K562 (cell line): ENCODE data around the gene CST1. TPM values are rescaled to one million over a fixed set of nuclear protein-coding genes. Genes with fewer than 3 reads are reported as not detected.

ENCODE experiments used
- ATAC-seq: fragments of 200-7000 bp; cut with Tn5 transposase; 3 replicates; pipeline ENCODE4 v1.9.1; 2020; ENCODE audit warnings: moderate library complexity
- BruUV-seq: library from RNA; stranded (reverse); fragments of 400-500 nt; replicated peaks from 2 replicates; lab custom pipeline; 2021; lab: Mats Ljungman, UMichigan
- CTCF ChIA-PET: fragments of 300-600 bp; formaldehyde crosslinking; extraction: SDS; loops from one replicate; lab custom pipeline; 2021; ENCODE audit warnings: low intra/inter-chr PET ratio; lab: Yijun Ruan, JAX
- POLR2A ChIA-PET: fragments of 300-600, 350-650 bp; sonication (Branson Sonifier 250); formaldehyde crosslinking; extraction: SDS; loops from one replicate; lab custom pipeline; 2021; ENCODE audit warnings: antibody characterized with exemption, inconsistent platforms; lab: Yijun Ruan, JAX
- DNase-seq, 4 experiments: peaks; one replicate each; pipeline versions ENCODE4 v3.0.0 to v3.0.0-alpha.2; 2011 to 2018; ENCODE audit warnings: low spot score in 3 of 4, mixed read lengths in 3 of 4; ENCODE audit errors: extremely low read depth in 1 of 4
- FAIRE-seq: peaks from 2 replicates; lab custom pipeline; 2011; peaks lifted over from hg19 to GRCh38; lab: Jason Lieb, UNC
- H2AFZ ChIP-seq: 2 replicates; pipeline ENCODE4 v1.6.0; 2011; ENCODE audit warnings: low read depth, low read length, control low read depth, inconsistent platforms
- H3K27ac ChIP-seq: fragments of 200-600 bp; 3 replicates; pipeline ENCODE4 v1.8.0; 2011; ENCODE audit warnings: low read depth, mild to moderate bottlenecking, control low read depth, inconsistent platforms, low read length, moderate library complexity, mixed read lengths; ENCODE audit errors: extremely low read depth
- H3K27me3 ChIP-seq, 2 experiments: fragments of 300-600 bp in 1 of 2; 2 replicates in 1 of 2; 3 replicates in 1 of 2; pipeline versions ENCODE4 v1.6.0 to v1.8.0; 2011; ENCODE audit warnings: inconsistent platforms in 2 of 2, low read length in 2 of 2, mild to moderate bottlenecking in 1 of 2, mixed read lengths in 1 of 2, moderate library complexity in 1 of 2; ENCODE audit not compliant: control insufficient read depth in 2 of 2, insufficient read depth in 2 of 2
- H3K36me3 ChIP-seq: fragments of 300-600 bp; 3 replicates; pipeline ENCODE4 v1.8.0; 2011; ENCODE audit warnings: mild to moderate bottlenecking, low read length, inconsistent platforms; ENCODE audit not compliant: control insufficient read depth, insufficient read depth
- H3K4me1 ChIP-seq, 2 experiments: fragments of 200-600 bp in 1 of 2; replicated peaks in 1 of 2; 2 replicates in 1 of 2; 3 replicates in 1 of 2; pipeline versions ENCODE4 v1.5.1 to v1.8.0; 2011; ENCODE audit warnings: inconsistent platforms in 2 of 2, low read length in 2 of 2, mild to moderate bottlenecking in 1 of 2, mixed read lengths in 1 of 2, moderate library complexity in 1 of 2; ENCODE audit not compliant: control insufficient read depth in 2 of 2, insufficient read depth in 2 of 2
- H3K4me2 ChIP-seq: 2 replicates; pipeline ENCODE4 v1.6.1; 2011; ENCODE audit warnings: low read length, control low read depth, inconsistent platforms, mixed read lengths; ENCODE audit not compliant: insufficient read depth
- H3K4me3 ChIP-seq: fragments of 200-600 bp; sonication (generic), shearing (Covaris generic); 2 replicates; pipeline ENCODE4 v1.5.1; 2016; ENCODE audit warnings: control low read depth, inconsistent platforms
- H3K79me2 ChIP-seq: fragments of 200-600 bp; 3 replicates; pipeline ENCODE4 v1.8.0; 2011; ENCODE audit warnings: low read length, inconsistent platforms; ENCODE audit not compliant: control insufficient read depth, insufficient read depth
- H3K9ac ChIP-seq, 2 experiments: 2 replicates each; pipeline versions ENCODE4 v1.6.0 to v1.6.1; 2011; ENCODE audit warnings: low read depth in 2 of 2, low read length in 2 of 2, control low read depth in 1 of 2, inconsistent platforms in 1 of 2, mild to moderate bottlenecking in 1 of 2, mixed read lengths in 1 of 2; ENCODE audit not compliant: insufficient read depth in 1 of 2
- H3K9me1 ChIP-seq: one replicate; pipeline ENCODE4 v1.6.0; 2011; ENCODE audit warnings: inconsistent platforms, mild to moderate bottlenecking, low read length, moderate library complexity; ENCODE audit not compliant: control insufficient read depth, insufficient read depth
- H3K9me3 ChIP-seq: replicated peaks from 2 replicates; pipeline ENCODE4 v1.5.1; 2011; ENCODE audit warnings: low read depth, low read length, inconsistent platforms; ENCODE audit not compliant: control insufficient read depth, insufficient read depth
- H4K20me1 ChIP-seq: replicated peaks from 2 replicates; pipeline ENCODE4 v1.6.1; 2011; ENCODE audit warnings: low read length, inconsistent platforms, mixed read lengths; ENCODE audit not compliant: control insufficient read depth, insufficient read depth
- DIDO1 ChIP-seq: fragments of 450-650 bp; IDR thresholded peaks from 2 replicates; pipeline ENCODE4 v1.6.1; 2016; ENCODE audit warnings: low read depth, missing biosample characterization, missing genetic modification characterization
- NFIC ChIP-seq: fragments of 450-650 bp; IDR thresholded peaks from 2 replicates; pipeline ENCODE4 v1.6.1; 2017; ENCODE audit warnings: mild to moderate bottlenecking, inconsistent platforms
- RBM17 ChIP-seq: fragments of 200-400 bp; formaldehyde crosslinking; IDR thresholded peaks from 2 replicates; pipeline ENCODE4 v1.6.1; 2017; ENCODE audit warnings: low read depth, mild to moderate bottlenecking, low read length, borderline replicate concordance
- SMARCA4 ChIP-seq: fragments of 450-650 bp; IDR thresholded peaks from 2 replicates; pipeline ENCODE4 v1.6.1; 2016
- SRSF7 ChIP-seq: fragments of 200-400 bp; formaldehyde crosslinking; optimal IDR thresholded peaks from 2 replicates; pipeline ENCODE3; 2017; ENCODE audit warnings: mild to moderate bottlenecking, low read depth, low read length
- TCF7L2 ChIP-seq: fragments of 150-350 bp; IDR thresholded peaks from 2 replicates; pipeline ENCODE4 v1.6.1; 2016; ENCODE audit warnings: low read depth, mild to moderate bottlenecking, low read length, moderate library complexity
- WGBS: fragments of 100-300 bp; shearing (Covaris generic); methylation state at CpG from one replicate; pipeline ENCODE4 v1.1.6; 2016; ENCODE audit warnings: low coverage, mixed read lengths; ENCODE audit not compliant: insufficient coverage; ENCODE audit errors: missing lambda C conversion rate; 5-methylcytosine and 5-hydroxymethylcytosine counted together
- in situ Hi-C: fragments of 300-500 bp; cut with MboI; formaldehyde crosslinking; loops from 4 replicates; pipeline ENCODE4 v1.15.0; 2018; ENCODE audit warnings: inconsistent platforms, mixed read lengths
- intact Hi-C: fragments of 100-400 bp; cut with micrococcal nuclease; formaldehyde crosslinking; loops from 2 replicates; pipeline ENCODE4 v1.14.2; 2022
- polyA plus RNA-seq, 8 experiments: library from polyadenylated mRNA; depleted of rRNA in 4 of 8; stranded (reverse) in 5 of 8; unstranded in 3 of 8; fragments of >200 nt; fragmentation: Nextera tagmentation in 2 of 8; fragmentation: Illumina TruSeq in 1 of 8; extraction: Ambion mirVana in 2 of 8; extraction: Trizol in 1 of 8; gene quantifications; 2 replicates each; pipeline versions ENCODE4 v1.2.1 to v1.2.3, GENCODE V29; 2011 to 2014; ENCODE audit warnings: inconsistent platforms in 1 of 8, missing spikeins in 1 of 8
- small RNA-seq: library from RNA; depleted of rRNA; stranded (forward); fragments of <200 nt; gene quantifications from one replicate; pipeline ENCODE3, GENCODE V24; 2014
- total RNA-seq, 7 experiments: library from RNA; depleted of rRNA in 6 of 7; stranded (reverse); fragments of >200 nt in 6 of 7; fragmentation: Illumina TruSeq in 2 of 7; extraction: Trizol in 2 of 7; gene quantifications; 2 replicates each; pipeline versions ENCODE4 v1.2.1 to v1.2.3, GENCODE V29; 2011 to 2021; ENCODE audit warnings: low replicate concordance in 1 of 7

Gene CST1
- total and polyA plus RNA-seq, 9 of the 15 experiments (the other 6 are each of a cell fraction or from before 2014, with no cell fraction given): not detected

DNA sequence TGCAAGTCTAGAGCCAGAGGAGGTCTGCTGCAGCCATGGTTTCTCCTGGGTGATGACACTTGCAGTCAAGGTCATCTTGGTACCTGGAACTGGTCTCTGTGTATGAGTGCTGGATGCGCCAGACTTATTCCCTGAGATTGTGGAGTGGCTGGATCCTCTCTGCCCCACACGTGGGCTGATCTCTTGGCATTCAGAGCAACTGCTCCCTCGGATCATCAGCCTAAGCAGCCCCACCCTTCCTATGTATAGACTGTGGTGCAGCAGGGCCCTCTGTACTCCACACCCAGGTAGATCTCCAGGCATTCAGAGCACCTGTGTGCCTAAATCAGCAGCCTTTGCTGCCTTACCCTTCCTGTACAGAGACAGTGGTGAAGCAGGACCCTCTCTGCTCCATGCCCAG, 49.8 kb downstream of the CST1 start (continued):
- no peak for TF ChIP-seq SMARCA4
- TF ChIP-seq NFIC: no peak
- TF ChIP-seq RBM17: no peak

- Histone ChIP-seq H3K4me3 (no peak overlapping the region), H4K20me1 (no peaks in the 10 kb centered on the region), H3K27me3 (no peaks in the 10 kb centered on the region), H3K9me1 (no peaks in the 10 kb centered on the region), H3K27ac (no peak overlapping the region), H3K4me2 (no peak overlapping the region), H3K79me2 (no peaks in the 10 kb centered on the region), H3K9me3 (no peaks in the 10 kb centered on the region), H2AFZ (no peak overlapping the region), H3K36me3 (no peaks in the 10 kb centered on the region), H3K4me1 (no peaks in the 10 kb centered on the region), H3K9ac (no peak overlapping the region)
- FAIRE-seq: no peak
- ChIA-PET POLR2A (no interaction called here), CTCF (no interaction called here)
- WGBS: 0% methylated on average over 1 of the region's 1 CpG
- no peak for DNase-seq
- intact Hi-C loops (no loop called here), in situ Hi-C loops (no loop called here)
- no TSS peak for BruUV-seq
- TF ChIP-seq SRSF7 (no peak), TCF7L2 (no peak), DIDO1 (tag) (no peak), NFIC (no peak)
- no peak for ATAC-seq
These were observed 52.8 kb downstream of the CST1 start for GRCh38 chr20:23697947-23698346.

Small RNA genes within 50 kb of the gene (small RNA-seq; reads per million reads assigned to genes)
- gene CST2P1: not detected

Other genes starting within 250 kb of the CST1 start
- not detected in 2 replicates for gene CST9L, start 182.5 kb downstream of the CST1 start, total RNA-seq (2014; rRNA removed)
- gene CST9L, start 182.5 kb downstream of the CST1 start, total RNA-seq (2014; rRNA removed; fragmentation: Illumina TruSeq; extraction: Trizol): not detected in 2 replicates
- not detected in 2 replicates for gene CST9L, start 182.5 kb downstream of the CST1 start, total RNA-seq (2015; rRNA removed; fragmentation: Illumina TruSeq; extraction: Trizol)
- gene CST9L, start 182.5 kb downstream of the CST1 start, total RNA-seq (2021): not detected in 2 replicates
- not detected in 2 replicates for gene CST9L, start 182.5 kb downstream of the CST1 start, polyA plus RNA-seq (2011; rRNA removed)
- gene CST9L, start 182.5 kb downstream of the CST1 start, polyA plus RNA-seq (2014; fragmentation: Illumina TruSeq; extraction: Trizol): not detected in 2 replicates
- gene CST9L, start 182.5 kb downstream of the CST1 start, polyA plus RNA-seq (2014; fragmentation: Nextera tagmentation; extraction: Ambion mirVana): not detected
- not detected in 2 replicates for gene CST9L, start 182.5 kb downstream of the CST1 start, polyA plus RNA-seq (2014; rRNA removed)
- gene CST9, start 145.0 kb downstream of the CST1 start, total RNA-seq (2014; rRNA removed): not detected in 2 replicates
- not detected in 2 replicates for gene CST9, start 145.0 kb downstream of the CST1 start, total RNA-seq (2014; rRNA removed; fragmentation: Illumina TruSeq; extraction: Trizol)
- not detected in 2 replicates for gene CST9, start 145.0 kb downstream of the CST1 start, total RNA-seq (2015; rRNA removed; fragmentation: Illumina TruSeq; extraction: Trizol)
- not detected in 2 replicates for gene CST9, start 145.0 kb downstream of the CST1 start, total RNA-seq (2021)
- gene CST9, start 145.0 kb downstream of the CST1 start, polyA plus RNA-seq (2011; rRNA removed): not detected in 2 replicates
- not detected in 2 replicates for gene CST9, start 145.0 kb downstream of the CST1 start, polyA plus RNA-seq (2014; fragmentation: Illumina TruSeq; extraction: Trizol)
- not detected for gene CST9, start 145.0 kb downstream of the CST1 start, polyA plus RNA-seq (2014; fragmentation: Nextera tagmentation; extraction: Ambion mirVana)
- gene CST9, start 145.0 kb downstream of the CST1 start, polyA plus RNA-seq (2014; rRNA removed): not detected in 2 replicates
- 66.7 and 81.2 TPM in 2 replicates for gene CST3, start 113.0 kb downstream of the CST1 start, total RNA-seq (2014; rRNA removed)
- 14.8 and 23.1 TPM in 2 replicates for gene CST3, start 113.0 kb downstream of the CST1 start, total RNA-seq (2014; rRNA removed; fragmentation: Illumina TruSeq; extraction: Trizol)
- gene CST3, start 113.0 kb downstream of the CST1 start, total RNA-seq (2015; rRNA removed; fragmentation: Illumina TruSeq; extraction: Trizol): 42.9 and 48.5 TPM in 2 replicates
- 111 and 113 TPM in 2 replicates for gene CST3, start 113.0 kb downstream of the CST1 start, total RNA-seq (2021)
- gene CST3, start 113.0 kb downstream of the CST1 start, polyA plus RNA-seq (2011; rRNA removed): 46.6 and 83.5 TPM in 2 replicates
- gene CST3, start 113.0 kb downstream of the CST1 start, polyA plus RNA-seq (2014; fragmentation: Illumina TruSeq; extraction: Trizol): 52.1 and 55.2 TPM in 2 replicates
- 10 to 100 TPM in 1 of 2 experiments, 1 to 10 TPM in 1; 8.7 to 12.4 TPM for gene CST3, start 113.0 kb downstream of the CST1 start, polyA plus RNA-seq (2014; fragmentation: Nextera tagmentation; extraction: Ambion mirVana)
- gene CST3, start 113.0 kb downstream of the CST1 start, polyA plus RNA-seq (2014; rRNA removed): 103 and 110 TPM in 2 replicates
- gene CST4, start 61.9 kb downstream of the CST1 start, total RNA-seq (2014; rRNA removed): not detected in 2 replicates
- not detected in 2 replicates for gene CST4, start 61.9 kb downstream of the CST1 start, total RNA-seq (2014; rRNA removed; fragmentation: Illumina TruSeq; extraction: Trizol)
- not detected in 2 replicates for gene CST4, start 61.9 kb downstream of the CST1 start, total RNA-seq (2015; rRNA removed; fragmentation: Illumina TruSeq; extraction: Trizol)
- gene CST4, start 61.9 kb downstream of the CST1 start, total RNA-seq (2021): not detected in 2 replicates
- not detected in 2 replicates for gene CST4, start 61.9 kb downstream of the CST1 start, polyA plus RNA-seq (2011; rRNA removed)
- gene CST4, start 61.9 kb downstream of the CST1 start, polyA plus RNA-seq (2014; fragmentation: Illumina TruSeq; extraction: Trizol): not detected in 2 replicates
- not detected for gene CST4, start 61.9 kb downstream of the CST1 start, polyA plus RNA-seq (2014; fragmentation: Nextera tagmentation; extraction: Ambion mirVana)
- not detected in 2 replicates for gene CST4, start 61.9 kb downstream of the CST1 start, polyA plus RNA-seq (2014; rRNA removed)
- gene CST2, start 75.8 kb upstream of the CST1 start, total RNA-seq (2014; rRNA removed): not detected in 2 replicates
- gene CST2, start 75.8 kb upstream of the CST1 start, total RNA-seq (2014; rRNA removed; fragmentation: Illumina TruSeq; extraction: Trizol): not detected in 2 replicates
- gene CST2, start 75.8 kb upstream of the CST1 start, total RNA-seq (2015; rRNA removed; fragmentation: Illumina TruSeq; extraction: Trizol): not detected in 2 replicates
- gene CST2, start 75.8 kb upstream of the CST1 start, total RNA-seq (2021): not detected in 2 replicates
- not detected in 2 replicates for gene CST2, start 75.8 kb upstream of the CST1 start, polyA plus RNA-seq (2011; rRNA removed)
- not detected in 2 replicates for gene CST2, start 75.8 kb upstream of the CST1 start, polyA plus RNA-seq (2014; fragmentation: Illumina TruSeq; extraction: Trizol)
- gene CST2, start 75.8 kb upstream of the CST1 start, polyA plus RNA-seq (2014; fragmentation: Nextera tagmentation; extraction: Ambion mirVana): not detected
- gene CST2, start 75.8 kb upstream of the CST1 start, polyA plus RNA-seq (2014; rRNA removed): not detected in 2 replicates
- gene CST5, start 128.8 kb upstream of the CST1 start, total RNA-seq (2014; rRNA removed): not detected in 2 replicates
- not detected in 2 replicates for gene CST5, start 128.8 kb upstream of the CST1 start, total RNA-seq (2014; rRNA removed; fragmentation: Illumina TruSeq; extraction: Trizol)
- not detected in 2 replicates for gene CST5, start 128.8 kb upstream of the CST1 start, total RNA-seq (2015; rRNA removed; fragmentation: Illumina TruSeq; extraction: Trizol)
- gene CST5, start 128.8 kb upstream of the CST1 start, total RNA-seq (2021): not detected in 2 replicates
- not detected in 2 replicates for gene CST5, start 128.8 kb upstream of the CST1 start, polyA plus RNA-seq (2011; rRNA removed)
- not detected in 2 replicates for gene CST5, start 128.8 kb upstream of the CST1 start, polyA plus RNA-seq (2014; fragmentation: Illumina TruSeq; extraction: Trizol)
- not detected for gene CST5, start 128.8 kb upstream of the CST1 start, polyA plus RNA-seq (2014; fragmentation: Nextera tagmentation; extraction: Ambion mirVana)
- gene CST5, start 128.8 kb upstream of the CST1 start, polyA plus RNA-seq (2014; rRNA removed): not detected in 2 replicates
- not detected in 2 replicates for gene GGTLC1, start 237.8 kb upstream of the CST1 start, total RNA-seq (2014; rRNA removed)
- gene GGTLC1, start 237.8 kb upstream of the CST1 start, total RNA-seq (2014; rRNA removed; fragmentation: Illumina TruSeq; extraction: Trizol): not detected in 2 replicates
- not detected in 2 replicates for gene GGTLC1, start 237.8 kb upstream of the CST1 start, total RNA-seq (2015; rRNA removed; fragmentation: Illumina TruSeq; extraction: Trizol)
- not detected in 2 replicates for gene GGTLC1, start 237.8 kb upstream of the CST1 start, total RNA-seq (2021)
- not detected in 2 replicates for gene GGTLC1, start 237.8 kb upstream of the CST1 start, polyA plus RNA-seq (2011; rRNA removed)
- not detected in 2 replicates for gene GGTLC1, start 237.8 kb upstream of the CST1 start, polyA plus RNA-seq (2014; fragmentation: Illumina TruSeq; extraction: Trizol)
- not detected for gene GGTLC1, start 237.8 kb upstream of the CST1 start, polyA plus RNA-seq (2014; fragmentation: Nextera tagmentation; extraction: Ambion mirVana)
- gene GGTLC1, start 237.8 kb upstream of the CST1 start, polyA plus RNA-seq (2014; rRNA removed): not detected in 2 replicates